GM18519 (cell line): ENCODE measurements around the gene FN1.

Experiments
- ATAC-seq: cut with Tn5 transposase; IDR thresholded peaks from one replicate; pipeline ENCODE4 v1.9.1; 2021; ENCODE audit warnings: mild to moderate bottlenecking, moderate library complexity; ENCODE audit not compliant: unreplicated experiment, low FRiP score

Gene FN1

DNA sequence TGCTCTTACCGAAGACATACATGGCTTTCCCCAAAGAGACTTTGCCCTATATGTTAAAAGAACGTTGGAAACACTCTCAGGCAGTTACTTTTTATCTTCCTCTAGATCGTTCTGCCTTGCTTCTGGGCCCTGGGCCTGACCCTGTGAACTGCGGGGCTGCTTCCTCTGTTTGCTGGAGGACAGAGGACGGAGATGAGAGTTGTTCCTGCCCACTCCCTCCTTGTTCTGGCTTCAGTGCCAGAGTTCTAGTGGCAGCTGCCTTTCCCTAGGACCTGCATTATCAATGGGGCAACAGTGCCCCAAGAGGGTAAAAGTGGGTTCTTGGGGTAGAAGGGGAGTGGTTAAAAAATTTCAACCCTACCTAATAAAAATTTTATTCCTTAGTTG is 6.5 kb upstream of the FN1 start:
- no peak for ATAC-seq

GRCh38 chr2:215441560-215442400 is 5.9 kb upstream of the FN1 start:
- ATAC-seq = no peak

- no peak for ATAC-seq
These were observed 4.2 kb upstream of the FN1 start for GRCh38 chr2:215439980-215440512.

DNA sequence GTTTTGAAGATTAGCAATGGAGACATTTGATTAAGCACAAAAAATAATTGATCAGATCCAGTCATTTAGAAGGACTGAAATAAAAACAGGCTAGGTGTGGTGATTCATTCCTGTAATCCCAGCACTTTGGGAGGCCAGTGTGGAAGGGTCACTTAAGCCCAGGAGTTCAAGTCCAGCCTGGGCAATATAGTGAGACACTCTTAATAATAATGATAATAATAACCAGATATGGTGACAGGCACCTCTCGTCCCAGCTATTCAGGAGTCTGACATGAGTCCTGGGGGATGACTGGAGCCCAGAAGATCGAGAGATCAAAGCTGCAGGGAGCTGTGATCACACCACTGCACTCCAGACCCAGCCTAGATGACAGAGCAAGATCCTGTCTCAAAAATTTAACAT is 3.5 kb upstream of the FN1 start:
- no peak for ATAC-seq

- ATAC-seq = no peak
These were observed 1.7 kb upstream of the FN1 start for GRCh38 chr2:215437614-215438013.

- no peak for ATAC-seq
These were observed 1.1 kb upstream of the FN1 start for GRCh38 chr2:215436705-215437565.

DNA sequence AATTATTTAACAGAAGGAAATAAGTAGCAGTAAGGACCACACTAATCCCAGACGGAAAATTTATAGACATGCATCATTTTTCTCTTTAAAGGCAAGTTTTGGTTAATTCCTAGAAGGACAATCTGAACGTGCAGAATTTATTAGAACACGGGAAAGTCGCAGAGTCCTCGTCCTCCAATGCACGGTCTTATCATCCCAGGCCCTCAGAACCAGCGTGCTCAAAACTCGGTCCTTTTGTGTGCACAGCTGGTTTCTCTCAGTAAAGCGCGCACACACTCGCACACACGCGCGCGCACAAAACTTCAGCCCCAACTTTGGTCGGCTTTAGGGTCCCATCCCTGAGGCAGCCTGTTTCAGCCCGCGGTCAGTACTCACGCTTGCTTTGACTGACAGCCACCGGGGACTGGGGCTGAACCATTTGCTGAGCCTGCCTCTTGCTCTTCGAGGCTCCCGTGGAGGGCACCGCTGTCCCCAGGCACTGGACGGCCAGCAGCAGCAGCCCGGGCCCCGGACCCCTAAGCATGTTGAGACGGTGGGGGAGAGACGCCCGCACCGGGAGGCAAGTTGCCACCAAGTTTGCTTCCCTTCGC is 493 bp downstream of the FN1 start:
- ATAC-seq = no peak

DNA sequence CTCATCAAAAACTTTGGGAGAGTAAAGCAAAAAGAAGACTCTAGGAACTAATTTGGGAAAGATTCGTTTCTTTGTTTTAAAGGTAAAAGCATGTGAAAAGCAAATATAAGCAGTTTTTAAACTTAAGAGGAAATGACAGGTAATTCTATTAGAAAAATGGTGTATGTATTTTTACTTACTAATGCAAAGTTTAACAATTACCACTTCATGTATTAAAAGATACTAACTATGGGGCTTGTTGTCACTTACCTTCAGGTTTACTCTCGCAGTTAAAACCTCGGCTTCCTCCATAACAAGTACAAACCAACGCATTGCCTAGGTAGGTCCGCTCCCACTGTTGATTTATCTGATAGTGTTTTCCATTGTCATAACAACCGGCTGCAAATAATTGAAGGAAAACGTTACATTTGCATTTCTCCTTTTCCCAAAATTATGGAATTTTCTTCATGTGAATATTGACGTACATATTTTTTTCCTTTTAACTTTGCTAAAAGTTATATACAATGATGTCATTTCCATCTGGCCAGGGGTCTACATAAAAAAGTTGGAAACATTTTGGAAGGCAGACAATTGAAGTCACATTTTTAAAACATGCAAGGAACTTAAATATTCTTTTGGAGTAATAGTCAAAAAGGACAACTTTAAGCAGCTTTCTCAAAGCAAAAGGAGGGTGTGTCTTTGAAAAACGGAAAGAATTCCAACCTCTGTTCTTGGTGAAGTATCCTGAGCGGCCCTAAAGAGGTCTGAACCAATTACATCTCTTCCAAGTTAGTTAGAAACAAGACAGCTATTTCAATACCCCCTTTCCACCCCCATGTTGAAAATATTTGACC is 1.2 kb downstream of the FN1 start:
- ATAC-seq = no peak

- no peak for ATAC-seq
These were observed 2.9 kb downstream of the FN1 start for GRCh38 chr2:215432759-215433594.

GRCh38 chr2:215431778-215432758 is 3.8 kb downstream of the FN1 start:
- ATAC-seq = no peak

DNA sequence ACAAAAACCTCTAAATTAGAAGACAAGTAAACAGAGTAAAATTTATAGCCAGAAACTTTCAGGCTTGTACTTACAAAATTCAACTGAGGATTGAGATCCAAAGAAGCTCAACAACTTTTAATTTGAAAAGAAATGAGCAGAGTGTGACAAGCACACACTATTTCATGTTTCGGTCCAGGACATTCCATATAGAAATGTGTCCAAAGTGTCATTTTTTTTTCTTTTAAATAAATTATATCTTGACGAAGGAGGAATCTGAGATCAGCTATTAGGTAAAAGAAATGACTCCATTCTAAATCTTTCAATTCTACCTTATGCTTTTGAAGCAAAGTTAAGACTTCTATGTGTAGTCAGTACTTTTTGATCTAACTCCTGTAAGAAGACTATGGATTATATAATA is 4.6 kb downstream of the FN1 start:
- no peak for ATAC-seq

DNA sequence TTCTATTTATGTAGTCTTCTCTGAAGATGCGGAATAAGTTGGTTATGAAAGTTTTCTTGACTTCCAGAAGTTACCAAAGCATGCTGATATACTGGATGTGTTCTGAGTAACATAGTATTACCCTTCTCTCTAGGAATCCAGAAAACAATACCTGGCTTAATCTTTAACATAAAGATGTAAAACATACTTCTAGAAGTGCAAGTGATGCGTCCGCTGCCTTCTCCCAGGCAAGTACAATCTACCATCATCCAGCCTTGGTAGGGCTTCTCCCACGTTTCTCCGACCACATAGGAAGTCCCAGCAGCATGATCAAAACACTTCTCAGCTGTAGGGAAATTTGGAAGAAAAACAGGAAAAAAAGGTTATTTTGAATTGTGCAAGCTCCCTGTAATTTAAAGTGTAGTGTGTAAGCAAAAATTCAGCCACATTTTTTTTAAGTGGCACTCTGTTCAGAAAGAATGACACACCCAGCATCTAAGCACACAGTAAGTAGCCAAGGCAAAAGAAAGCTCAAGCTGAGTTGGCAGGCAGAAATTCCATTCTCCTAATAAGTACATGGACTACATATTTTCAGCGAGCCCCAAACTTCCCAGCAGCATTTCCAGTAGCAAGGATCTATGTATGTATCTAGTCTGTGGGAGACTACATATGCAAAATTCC is 5.2 kb downstream of the FN1 start:
- no peak for ATAC-seq

GRCh38 chr2:215429424-215429823 is 6.4 kb downstream of the FN1 start:
- no peak for ATAC-seq

DNA sequence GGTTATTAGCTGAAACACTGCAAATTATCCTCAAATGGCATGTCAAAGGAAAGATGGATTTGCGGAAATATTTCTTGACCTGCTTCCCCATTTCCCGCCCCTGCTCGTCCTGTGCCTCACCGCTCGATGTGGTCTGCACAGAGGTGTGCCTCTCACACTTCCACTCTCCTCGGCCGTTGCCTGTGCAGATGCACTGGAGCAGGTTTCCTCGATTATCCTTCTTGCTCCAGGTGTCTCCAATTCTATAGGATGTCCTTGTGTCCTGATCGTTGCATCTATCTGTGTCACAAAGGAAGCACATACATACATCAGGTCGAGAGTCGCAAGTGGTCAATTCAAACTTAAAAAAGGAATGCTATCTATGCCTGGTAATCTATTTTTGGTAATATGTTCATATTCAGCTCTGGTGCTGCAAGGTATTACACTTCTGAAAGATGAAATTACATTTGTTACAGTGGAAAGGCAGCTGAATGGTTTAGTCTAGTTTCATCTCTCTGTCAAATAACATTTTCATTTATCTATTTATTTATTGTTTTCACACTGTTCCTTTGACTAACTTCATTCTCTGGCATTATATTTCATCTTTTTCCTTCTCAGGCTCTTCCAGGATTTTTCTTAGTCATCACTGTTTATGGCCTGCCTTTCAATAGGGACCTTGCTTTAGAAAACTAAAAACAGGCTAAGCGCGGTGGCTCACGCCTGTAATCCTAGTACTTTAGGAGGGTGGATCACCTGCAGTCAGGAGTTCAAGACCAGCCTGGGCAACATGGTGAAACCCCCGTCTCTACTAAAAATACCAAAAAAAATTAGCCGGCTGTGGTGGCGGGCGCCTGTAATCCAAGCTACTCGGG is 7.6 kb downstream of the FN1 start:
- no peak for ATAC-seq

DNA sequence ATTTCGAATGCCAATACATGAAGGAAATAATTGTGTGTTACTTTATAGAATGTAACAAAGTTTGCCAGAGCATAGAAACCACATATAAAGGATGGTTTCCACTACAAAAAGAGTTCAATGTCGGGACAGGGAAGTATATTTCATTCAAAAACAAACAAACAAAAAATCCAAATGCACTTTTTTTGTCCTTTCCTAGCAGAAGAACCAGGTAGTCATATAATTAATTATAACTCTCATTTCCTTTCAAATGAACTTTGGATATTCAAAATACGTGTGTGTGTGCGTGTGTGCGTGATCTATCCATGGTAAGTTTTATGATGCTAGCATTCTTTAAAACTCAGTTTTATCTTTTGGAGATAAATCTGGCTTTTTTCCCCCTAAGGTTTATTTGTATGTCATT is 8.3 kb downstream of the FN1 start:
- no peak for ATAC-seq

DNA sequence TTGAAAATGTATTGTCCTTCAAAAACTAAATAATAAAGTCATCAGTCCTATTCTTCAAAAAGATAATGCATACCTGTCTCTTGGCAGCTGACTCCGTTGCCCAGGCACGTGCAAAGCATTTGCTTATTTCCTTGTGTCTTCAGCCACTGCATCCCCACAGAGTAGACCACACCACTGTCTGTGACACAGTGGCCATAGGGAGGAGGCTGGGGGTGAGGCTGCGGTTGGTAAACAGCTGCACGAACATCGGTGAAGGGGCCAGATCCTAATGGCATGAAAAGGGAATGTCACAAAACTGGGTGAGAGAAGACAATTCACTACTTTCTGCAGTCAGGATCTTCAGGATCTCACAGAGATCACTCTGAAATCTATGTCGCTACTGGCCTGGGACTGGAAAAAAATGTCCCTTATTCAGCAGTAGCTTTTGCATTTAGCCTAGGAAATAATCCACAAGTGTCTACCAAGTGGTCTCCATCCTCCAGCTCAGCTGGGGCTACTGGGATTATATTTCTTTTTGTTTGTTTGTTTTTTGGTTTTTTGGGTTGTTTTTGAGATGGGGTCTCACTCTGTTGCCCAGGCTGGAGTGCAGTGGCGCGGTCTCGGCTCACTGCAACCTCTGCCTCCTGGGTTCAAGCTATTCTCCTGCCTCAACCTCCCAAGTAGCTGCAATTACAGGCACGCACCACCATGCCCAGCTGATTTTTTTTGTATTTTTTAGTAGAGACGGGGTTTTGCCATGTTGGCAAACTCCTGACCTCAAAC is 10.7 kb downstream of the FN1 start:
- ATAC-seq = no peak
